Naive thymus-derived CD8-positive, alpha-beta T cell (primary cell): ENCODE data around the gene CIITA. TPM values are rescaled to one million over a fixed set of nuclear protein-coding genes. Genes with fewer than 3 reads are reported as not detected.
"Not testable (repeated sequence)": the region's sequence is repeated elsewhere in the genome, so short reads cannot be mapped to it uniquely, and the experiment has no call there.

Experiments used
- ATAC-seq, 2 donors: fragments of 150-1000 bp; cut with Tn5 transposase in 1 of 2; sonication (Bioruptor Pico), chemical (Tn5 transposase) in 1 of 2; 1 replicate in 1 of 2; 2 replicates in 1 of 2; pipeline ENCODE4 v1.10.0; 2021; ENCODE audit warnings: mild to moderate bottlenecking in 2 of 2, moderate library complexity in 2 of 2
- POLR2A ChIA-PET: fragments of 350-600 bp; sonication (Branson Sonifier 250); formaldehyde crosslinking; loops from one replicate; lab custom pipeline; 2021; ENCODE audit warnings: antibody characterized with exemption; lab: Charles Lee
- DNase-seq, 10 donors: peaks; one replicate each; pipeline versions ENCODE4 v3.0.0 to v3.0.0-alpha.2; 2020 to 2022
- H3K27ac Mint-ChIP-seq, 10 donors: one replicate each; pipeline ENCODE4 v1.8.0; 2020 to 2022; ENCODE audit warnings: mild to moderate bottlenecking in 10 of 10, mixed read lengths in 10 of 10, moderate library complexity in 4 of 10, inconsistent platforms in 1 of 10
- H3K27me3 Mint-ChIP-seq, 5 donors: one replicate each; pipeline ENCODE4 v1.8.0; 2021 to 2022; ENCODE audit warnings: mixed read lengths in 5 of 5
- H3K36me3 Mint-ChIP-seq, 3 donors: one replicate each; pipeline ENCODE4 v1.8.0; 2020 to 2022; ENCODE audit warnings: mixed read lengths in 3 of 3, mild to moderate bottlenecking in 2 of 3, inconsistent platforms in 1 of 3
- H3K4me1 Mint-ChIP-seq, 4 donors: one replicate each; pipeline ENCODE4 v1.8.0; 2021 to 2022; ENCODE audit warnings: mixed read lengths in 4 of 4
- H3K4me3 Mint-ChIP-seq, 10 donors: one replicate each; pipeline ENCODE4 v1.8.0; 2020 to 2022; ENCODE audit warnings: mild to moderate bottlenecking in 10 of 10, mixed read lengths in 10 of 10, moderate library complexity in 6 of 10, inconsistent platforms in 1 of 10
- H3K9me3 Mint-ChIP-seq, 9 donors: one replicate each; pipeline ENCODE4 v1.8.0; 2020 to 2022; ENCODE audit warnings: mixed read lengths in 9 of 9, mild to moderate bottlenecking in 3 of 9, inconsistent platforms in 1 of 9, moderate library complexity in 1 of 9
- polyA plus RNA-seq, 3 donors: library from polyadenylated mRNA; unstranded; fragments of 300-500 nt; fragmentation: Illumina TruSeq; gene quantifications; one replicate each; pipeline ENCODE4 v1.2.3, GENCODE V29; 2021
- total RNA-seq, 8 experiments: library from RNA in 2 of 8; stranded (reverse) in 2 of 8; gene quantifications; one replicate each; pipeline ENCODE4 v1.2.3 and lab custom pipeline; 2021 to 2026

Gene CIITA
- total and polyA plus RNA-seq, 5 experiments from 2014 or later, result 0.07 to 18.8 (median 0.80) TPM

- ATAC-seq (no peak), DNase-seq (no peak)
- Mint-ChIP-seq H3K4me1 (peaks cover 13 to 50% (median 39%) of the 10 kb centered on the region in 4 donors), H3K4me3 (peak overlapping the region in 2 of 10 donors; percentile 25 to 46), H3K36me3 (peaks cover 0 to 50% (median 10%) of the 10 kb centered on the region in 3 donors), H3K9me3 (no peaks in the 10 kb centered on the region), H3K27ac (peak overlapping the region in 6 of 10 donors; percentile 7 to 86 (median 43)), H3K27me3 (no peaks in the 10 kb centered on the region)
- POLR2A ChIA-PET, result no interaction called here
These were observed 80.9 kb downstream of the CIITA start for GRCh38 chr16:10957771-10958482.

GRCh38 chr16:10959161-10959560, 82.2 kb downstream of the CIITA start:
- ATAC-seq (no peak), DNase-seq (no peak)
- H3K9me3 Mint-ChIP-seq, result no peaks in the 10 kb centered on the region
- no peak overlapping the region for H3K4me3 Mint-ChIP-seq
- H3K27ac Mint-ChIP-seq, result peak overlapping the region in 1 of 10 donors; percentile 37
- POLR2A ChIA-PET, result no interaction called here
- no peaks in the 10 kb centered on the region for H3K27me3 Mint-ChIP-seq
- H3K4me1 Mint-ChIP-seq, result peaks cover 13 to 47% (median 35%) of the 10 kb centered on the region in 4 donors
- peaks cover 0 to 59% (median 12%) of the 10 kb centered on the region in 3 donors for H3K36me3 Mint-ChIP-seq

- POLR2A ChIA-PET, result no interaction called here
- no peak overlapping the region for H3K4me3 Mint-ChIP-seq
- H3K4me1 Mint-ChIP-seq, result peaks cover 16 to 44% (median 31%) of the 10 kb centered on the region in 4 donors
- H3K36me3 Mint-ChIP-seq, result peaks cover 0 to 72% (median 12%) of the 10 kb centered on the region in 3 donors
- no peak for ATAC-seq
- H3K27me3 Mint-ChIP-seq, result no peaks in the 10 kb centered on the region
- no peaks in the 10 kb centered on the region for H3K9me3 Mint-ChIP-seq
- no peak for DNase-seq
- peak overlapping the region in 2 of 10 donors; percentile 62 to 70 for H3K27ac Mint-ChIP-seq
These were observed 84.2 kb downstream of the CIITA start for GRCh38 chr16:10961231-10961630.

- ATAC-seq (peak; percentile 84 to 93), DNase-seq (peak; percentile 52 to 84 (median 74))
- Mint-ChIP-seq H3K4me1 (peaks cover 17 to 29% (median 23%) of the 10 kb centered on the region in 4 donors), H3K9me3 (no peaks in the 10 kb centered on the region), H3K4me3 (peak overlapping the region in 6 of 10 donors; percentile 19 to 48 (median 30)), H3K27me3 (no peaks in the 10 kb centered on the region), H3K27ac (peak overlapping the region in 6 of 10 donors; percentile 16 to 73 (median 63)), H3K36me3 (peaks cover 0 to 63% (median 12%) of the 10 kb centered on the region in 3 donors)
- POLR2A ChIA-PET, result interaction anchor here (1.0 to 2.1 kb wide), 3 partner anchors 291 to 393 kb away, joined by 3 to 14 read pairs (median 3); partner anchors contain the start of gene SOCS1
These were observed 87.3 kb downstream of the CIITA start for GRCh38 chr16:10964039-10964890.

- Mint-ChIP-seq H3K4me3 (peak overlapping the region in 2 of 10 donors; percentile 3 to 49), H3K27ac (peak overlapping the region in 3 of 10 donors; percentile 20 to 67 (median 41)), H3K9me3 (no peaks in the 10 kb centered on the region), H3K36me3 (peaks cover 0 to 60% (median 12%) of the 10 kb centered on the region in 3 donors), H3K4me1 (peaks cover 17 to 29% (median 23%) of the 10 kb centered on the region in 4 donors), H3K27me3 (no peaks in the 10 kb centered on the region)
- peak; percentile 55 to 63 for ATAC-seq
- POLR2A ChIA-PET, result interaction anchor here (1.0 kb wide), 1 partner anchor 390 kb away, joined by 3 read pairs; no protein-coding TSS in a partner anchor
- DNase-seq, result no peak
These were observed 87.9 kb downstream of the CIITA start for GRCh38 chr16:10964891-10965326.

- POLR2A ChIA-PET, result no interaction called here
- H3K27me3 Mint-ChIP-seq, result no peaks in the 10 kb centered on the region
- peak overlapping the region in 1 of 10 donors; percentile 2 for H3K4me3 Mint-ChIP-seq
- DNase-seq (no peak), ATAC-seq (no peak)
- H3K27ac Mint-ChIP-seq, result peak overlapping the region in 4 of 10 donors; percentile 6 to 83 (median 26)
- no peaks in the 10 kb centered on the region for H3K9me3 Mint-ChIP-seq
- peaks cover 0 to 55% (median 13%) of the 10 kb centered on the region in 3 donors for H3K36me3 Mint-ChIP-seq
- H3K4me1 Mint-ChIP-seq, result peaks cover 16 to 29% (median 21%) of the 10 kb centered on the region in 4 donors
These were observed 88.5 kb downstream of the CIITA start for GRCh38 chr16:10965440-10966061.

- peak overlapping the region in 1 of 10 donors; percentile 2 for H3K4me3 Mint-ChIP-seq
- H3K4me1 Mint-ChIP-seq, result peaks cover 17 to 29% (median 22%) of the 10 kb centered on the region in 4 donors
- no peaks in the 10 kb centered on the region for H3K27me3 Mint-ChIP-seq
- POLR2A ChIA-PET, result no interaction called here
- H3K36me3 Mint-ChIP-seq, result peaks cover 0 to 55% (median 18%) of the 10 kb centered on the region in 3 donors
- H3K9me3 Mint-ChIP-seq, result no peaks in the 10 kb centered on the region
- peak overlapping the region in 6 of 10 donors; percentile 6 to 83 (median 30) for H3K27ac Mint-ChIP-seq
- DNase-seq, result no peak
- ATAC-seq, result no peak
These were observed 89.1 kb downstream of the CIITA start for GRCh38 chr16:10966129-10966528.

GRCh38 chr16:10966559-10966958, 89.6 kb downstream of the CIITA start:
- H3K9me3 Mint-ChIP-seq, ATAC-seq, H3K4me3 Mint-ChIP-seq, POLR2A ChIA-PET, DNase-seq, H3K27me3 Mint-ChIP-seq: not testable (repeated sequence)
- peak overlapping the region in 2 of 10 donors; percentile 31 to 45 for H3K27ac Mint-ChIP-seq
- H3K36me3 Mint-ChIP-seq, result peaks cover 0 to 57% (median 16%) of the 10 kb centered on the region in 3 donors
- H3K4me1 Mint-ChIP-seq, result peaks cover 18 to 32% (median 24%) of the 10 kb centered on the region in 4 donors

- peaks cover 23 to 46% (median 35%) of the 10 kb centered on the region in 4 donors for H3K4me1 Mint-ChIP-seq
- ATAC-seq (no peak), DNase-seq (no peak)
- peak overlapping the region in 2 of 10 donors; percentile 9 to 37 for H3K27ac Mint-ChIP-seq
- H3K27me3 Mint-ChIP-seq, result no peaks in the 10 kb centered on the region
- POLR2A ChIA-PET, result interaction anchor here (5.1 kb wide), 1 partner anchor 288 kb away, joined by 33 read pairs; the partner anchor contains the start of gene SOCS1
- H3K4me3 Mint-ChIP-seq, result no peak overlapping the region
- no peaks in the 10 kb centered on the region for H3K9me3 Mint-ChIP-seq
- H3K36me3 Mint-ChIP-seq, result peaks cover 0 to 55% (median 10%) of the 10 kb centered on the region in 3 donors
These were observed 91.0 kb downstream of the CIITA start for GRCh38 chr16:10967986-10968385.

GRCh38 chr16:10968498-10968897, 91.5 kb downstream of the CIITA start:
- DNase-seq (no peak), ATAC-seq (no peak)
- no peak overlapping the region for H3K4me3 Mint-ChIP-seq
- H3K4me1 Mint-ChIP-seq, result peaks cover 22 to 50% (median 39%) of the 10 kb centered on the region in 4 donors
- POLR2A ChIA-PET, result interaction anchor here (5.1 kb wide), 1 partner anchor 288 kb away, joined by 33 read pairs; the partner anchor contains the start of gene SOCS1
- peak overlapping the region in 2 of 10 donors; percentile 9 to 84 for H3K27ac Mint-ChIP-seq
- H3K9me3 Mint-ChIP-seq, result no peaks in the 10 kb centered on the region
- peaks cover 0 to 55% (median 13%) of the 10 kb centered on the region in 3 donors for H3K36me3 Mint-ChIP-seq
- H3K27me3 Mint-ChIP-seq, result no peaks in the 10 kb centered on the region

- Mint-ChIP-seq H3K4me1 (peaks cover 17 to 41% (median 30%) of the 10 kb centered on the region in 4 donors), H3K4me3 (no peak overlapping the region), H3K27me3 (no peaks in the 10 kb centered on the region), H3K27ac (no peak overlapping the region), H3K36me3 (peaks cover 0 to 53% (median 13%) of the 10 kb centered on the region in 3 donors), H3K9me3 (no peaks in the 10 kb centered on the region)
- no peak for ATAC-seq
- POLR2A ChIA-PET, result interaction anchor here (5.1 kb wide), 1 partner anchor 286 kb away, joined by 33 read pairs; the partner anchor contains the start of gene SOCS1
- DNase-seq, result no peak
These were observed 92.6 kb downstream of the CIITA start for GRCh38 chr16:10969615-10970014.
